H9 (cell line): ENCODE measurements around the gene PPARG. TPM values are rescaled to one million over a fixed set of nuclear protein-coding genes. Genes with fewer than 3 reads are reported as not detected.

Source experiments
- DNase-seq: peaks from one replicate; pipeline ENCODE4 v3.0.0-alpha.2; 2017
- H2AFZ ChIP-seq: one replicate; pipeline ENCODE4 v1.6.1; 2013; ENCODE audit warnings: mild to moderate bottlenecking, low read length, control low read depth, moderate library complexity
- H2AK5ac ChIP-seq: 2 replicates; pipeline ENCODE4 v1.6.1; 2013; ENCODE audit warnings: low read length, control low read depth, mixed read lengths; ENCODE audit not compliant: insufficient read length
- H2BK120ac ChIP-seq: one replicate; pipeline ENCODE4 v1.6.1; 2013; ENCODE audit warnings: low read depth, mild to moderate bottlenecking, low read length, control low read depth, inconsistent platforms; ENCODE audit not compliant: poor library complexity, severe bottlenecking
- H2BK12ac ChIP-seq: 2 replicates; pipeline ENCODE4 v1.6.1; 2013; ENCODE audit warnings: low read length, control low read depth, mixed read lengths, low read depth; ENCODE audit not compliant: insufficient read length
- H2BK15ac ChIP-seq: 2 replicates; pipeline ENCODE4 v1.6.1; 2013; ENCODE audit warnings: low read depth, low read length, control low read depth
- H2BK20ac ChIP-seq: one replicate; pipeline ENCODE4 v1.6.1; 2013; ENCODE audit warnings: low read depth, mild to moderate bottlenecking, low read length, control low read depth, inconsistent platforms; ENCODE audit not compliant: poor library complexity, severe bottlenecking
- H2BK5ac ChIP-seq: 2 replicates; pipeline ENCODE4 v1.6.1; 2013; ENCODE audit warnings: low read length, control low read depth, mixed read lengths; ENCODE audit not compliant: insufficient read length
- H3K14ac ChIP-seq: 2 replicates; pipeline ENCODE4 v1.6.1; 2013; ENCODE audit warnings: low read length, control low read depth; ENCODE audit not compliant: insufficient read depth
- H3K18ac ChIP-seq: 2 replicates; pipeline ENCODE4 v1.6.1; 2013; ENCODE audit warnings: low read depth, mild to moderate bottlenecking, mixed read lengths, low read length, control low read depth; ENCODE audit not compliant: insufficient read length
- H3K23ac ChIP-seq: 2 replicates; pipeline ENCODE4 v1.6.1; 2013; ENCODE audit warnings: low read length, control low read depth, mixed read lengths, low read depth; ENCODE audit not compliant: insufficient read length
- H3K23me2 ChIP-seq: 2 replicates; pipeline ENCODE4 v1.6.1; 2013; ENCODE audit warnings: low read depth, mild to moderate bottlenecking, mixed read lengths, low read length, control low read depth; ENCODE audit not compliant: insufficient read length, poor library complexity, severe bottlenecking
- H3K27ac ChIP-seq: 2 replicates; pipeline ENCODE4 v1.5.1; 2013; ENCODE audit warnings: low read length, control low read depth, mixed read lengths, low read depth; ENCODE audit not compliant: insufficient read length
- H3K27me3 ChIP-seq: 2 replicates; pipeline ENCODE4 v1.6.1; 2013; ENCODE audit warnings: low read length, control low read depth, inconsistent platforms; ENCODE audit not compliant: insufficient read depth
- H3K4ac ChIP-seq: 2 replicates; pipeline ENCODE4 v1.6.1; 2013; ENCODE audit warnings: low read depth, mild to moderate bottlenecking, control low read depth, inconsistent platforms, low read length, moderate library complexity
- H3K4me1 ChIP-seq: 2 replicates; pipeline ENCODE4 v1.6.1; 2013; ENCODE audit warnings: low read length, control low read depth, inconsistent platforms; ENCODE audit not compliant: insufficient read depth
- H3K4me2 ChIP-seq: 2 replicates; pipeline ENCODE4 v1.6.1; 2013; ENCODE audit warnings: low read length, control low read depth, mixed read lengths; ENCODE audit not compliant: insufficient read length, insufficient read depth
- H3K56ac ChIP-seq: 2 replicates; pipeline ENCODE4 v1.6.1; 2013; ENCODE audit warnings: low read depth, mild to moderate bottlenecking, mixed read lengths, low read length, control low read depth; ENCODE audit not compliant: insufficient read length
- H3K79me1 ChIP-seq: 2 replicates; pipeline ENCODE4 v1.6.1; 2013; ENCODE audit warnings: low read depth, mild to moderate bottlenecking, moderate library complexity, low read length, control low read depth, inconsistent platforms; ENCODE audit not compliant: insufficient read depth, poor library complexity, severe bottlenecking
- H3K79me2 ChIP-seq: 2 replicates; pipeline ENCODE4 v1.6.1; 2013; ENCODE audit warnings: low read length, control low read depth, inconsistent platforms; ENCODE audit not compliant: insufficient read depth
- H3K9ac ChIP-seq: 2 replicates; pipeline ENCODE4 v1.6.1; 2013; ENCODE audit warnings: low read length, control low read depth, mixed read lengths; ENCODE audit not compliant: insufficient read length; ENCODE audit errors: extremely low read depth
- H3K9me3 ChIP-seq: one replicate; pipeline ENCODE4 v1.6.1; 2013; ENCODE audit warnings: low read depth, low read length, inconsistent platforms; ENCODE audit not compliant: control insufficient read depth
- H3T11ph ChIP-seq: one replicate; pipeline ENCODE4 v1.6.1; 2013; ENCODE audit warnings: mild to moderate bottlenecking, low read length, control low read depth, inconsistent platforms
- H4K20me1 ChIP-seq: one replicate; pipeline ENCODE4 v1.6.1; 2013; ENCODE audit not compliant: control insufficient read depth, insufficient read length, insufficient read depth
- H4K5ac ChIP-seq: 2 replicates; pipeline ENCODE4 v1.6.1; 2013; ENCODE audit warnings: low read depth, mild to moderate bottlenecking, mixed read lengths, low read length, control low read depth; ENCODE audit not compliant: insufficient read length
- H4K8ac ChIP-seq: replicated peaks from 2 replicates; pipeline ENCODE4 v1.6.1; 2013; ENCODE audit warnings: low read length, control low read depth, mixed read lengths, low read depth; ENCODE audit not compliant: insufficient read length
- H4K91ac ChIP-seq: 2 replicates; pipeline ENCODE4 v1.6.1; 2013; ENCODE audit warnings: low read depth, mild to moderate bottlenecking, moderate library complexity, mixed read lengths, low read length, control low read depth; ENCODE audit not compliant: insufficient read length
- H3K27ac Mint-ChIP-seq, 3 experiments: 2 replicates in 2 of 3; 3 replicates in 1 of 3; pipeline ENCODE4 v1.8.0; 2020 to 2021; ENCODE audit warnings: mixed read lengths in 3 of 3, mild to moderate bottlenecking in 1 of 3, moderate library complexity in 1 of 3
- H3K27me3 Mint-ChIP-seq: 2 replicates; pipeline ENCODE4 v1.8.0; 2021; ENCODE audit warnings: low read depth, mild to moderate bottlenecking, moderate library complexity, mixed read lengths
- H3K36me3 Mint-ChIP-seq, 3 experiments: 2 replicates in 2 of 3; 3 replicates in 1 of 3; pipeline ENCODE4 v1.8.0; 2020 to 2021; ENCODE audit warnings: low read depth in 3 of 3, mixed read lengths in 3 of 3; ENCODE audit not compliant: insufficient read depth in 1 of 3
- H3K4me1 Mint-ChIP-seq, 2 experiments: 2 replicates each; pipeline ENCODE4 v1.8.0; 2020; ENCODE audit warnings: mixed read lengths in 2 of 2
- H3K4me3 Mint-ChIP-seq, 2 experiments: 2 replicates in 1 of 2; 3 replicates in 1 of 2; pipeline ENCODE4 v1.8.0; 2020 to 2021; ENCODE audit warnings: mild to moderate bottlenecking in 2 of 2, mixed read lengths in 2 of 2, moderate library complexity in 1 of 2
- H3K9me3 Mint-ChIP-seq, 2 experiments: 2 replicates in 1 of 2; 3 replicates in 1 of 2; pipeline ENCODE4 v1.8.0; 2020; ENCODE audit warnings: mild to moderate bottlenecking in 2 of 2, mixed read lengths in 2 of 2, moderate library complexity in 1 of 2
- CTCF ChIP-seq: fragments of 200-600 bp; sonication (generic); conservative IDR thresholded peaks from 3 replicates; pipeline ENCODE4 v1.8.0; 2021; ENCODE audit warnings: antibody characterized with exemption, mild to moderate bottlenecking
- WGBS: extraction: QIAGEN DNeasy Blood & Tissue Kit; methylation state at CpG from one replicate; pipeline ENCODE4 v1.1.7; 2013; ENCODE audit warnings: missing lambda C conversion rate, low lambda C conversion rate, mixed read lengths; ENCODE audit not compliant: insufficient read length; ENCODE audit errors: extremely low coverage; 5-methylcytosine and 5-hydroxymethylcytosine counted together
- total RNA-seq: library from RNA; stranded (reverse); gene quantifications from 2 replicates; pipeline ENCODE4 v1.2.1, GENCODE V29; 2021

The PPARG gene
- total RNA-seq, 1 experiment from 2014 or later = 0.42 TPM

- Histone ChIP-seq H4K20me1 (no peaks in the 10 kb centered on the region), H3K56ac (no peak overlapping the region), H3K4me1 (no peaks in the 10 kb centered on the region), H3K27me3 (no peaks in the 10 kb centered on the region), H3K23ac (no peak overlapping the region), H3K27ac (no peak overlapping the region), H2BK15ac (no peak overlapping the region), H2BK20ac (no peak overlapping the region), H3K4ac (no peak overlapping the region), H3K9ac (no peak overlapping the region), H4K8ac (no peak overlapping the region), H2AK5ac (no peak overlapping the region), H3K79me2 (no peaks in the 10 kb centered on the region), H3K18ac (no peak overlapping the region), H4K91ac (no peak overlapping the region), H2BK5ac (no peak overlapping the region), H3K79me1 (no peaks in the 10 kb centered on the region), H4K5ac (no peak overlapping the region), H3K4me2 (no peak overlapping the region), H2BK120ac (no peak overlapping the region), H3K9me3 (no peaks in the 10 kb centered on the region), H3K14ac (no peak overlapping the region), H3K23me2 (no peaks in the 10 kb centered on the region), H2BK12ac (no peak overlapping the region), H3T11ph (no peak overlapping the region), H2AFZ (no peak overlapping the region)
- no peak for DNase-seq
- H3K4me3 Mint-ChIP-seq = no peak overlapping the region
- peaks cover 4% of the 10 kb centered on the region for H3K27me3 Mint-ChIP-seq
- no peaks in the 10 kb centered on the region for H3K9me3 Mint-ChIP-seq
- no peaks in the 10 kb centered on the region for H3K36me3 Mint-ChIP-seq
- H3K4me1 Mint-ChIP-seq = no peaks in the 10 kb centered on the region
- no peak overlapping the region for H3K27ac Mint-ChIP-seq
- TF ChIP-seq CTCF = no peak
- WGBS = no CpG with 5 or more reads among the region's 3 CpGs
Measured at GRCh38 chr3:12380461-12380860, 91.6 kb downstream of the PPARG start.
